Gastrocnemius medialis (tissue), 4 donors: ENCODE measurements around the gene ERC1.

ENCODE experiments used
- CTCF ChIP-seq, 5 experiments: fragments of 450-650 bp in 3 of 5; fragments of 200-600 bp in 2 of 5; sonication (generic) in 2 of 5; IDR thresholded peaks in 4 of 5; conservative IDR thresholded peaks in 1 of 5; 1 replicate in 4 of 5; 2 replicates in 1 of 5; pipeline ENCODE4 v1.5.1; 2016 to 2019; ENCODE audit warnings: antibody characterized with exemption in 5 of 5, mild to moderate bottlenecking in 3 of 5, moderate library complexity in 3 of 5
- POLR2A ChIP-seq, 2 donors: fragments of 450-650 bp; IDR thresholded peaks; one replicate each; pipeline ENCODE4 v1.6.1; 2017; ENCODE audit warnings: antibody characterized with exemption in 2 of 2, mild to moderate bottlenecking in 2 of 2, moderate library complexity in 2 of 2

GRCh38 chr12:1507308-1507707, 516.3 kb downstream of the ERC1 start:
- TF ChIP-seq CTCF (IDR thresholded peaks at IDR 0.05 in 4 of 5, conservative IDR thresholded peaks at IDR 0.05 in 1 of 5) (no peak), POLR2A (IDR thresholded peaks at IDR 0.05) (no peak)
